H1 (cell line): Measurements from ENCODE around the gene DRGX. TPM values are rescaled to one million over a fixed set of nuclear protein-coding genes. Genes with fewer than 3 reads are reported as not detected.

Experiments
- CTCF ChIA-PET: fragments of 300-600 bp; sonication (Branson Sonifier 250); formaldehyde crosslinking; loops from one replicate; lab custom pipeline; 2021; ENCODE audit not compliant: partially characterized antibody; lab: Charles Lee
- POLR2A ChIA-PET: fragments of 300-600 bp; sonication (Branson Sonifier 250); formaldehyde crosslinking; loops from one replicate; lab custom pipeline; 2021; ENCODE audit warnings: inconsistent platforms; ENCODE audit not compliant: partially characterized antibody; lab: Charles Lee
- DNase-seq, 2 experiments: peaks; one replicate each; pipeline versions ENCODE4 v3.0.0 to v3.0.0-alpha.2; 2010 to 2022; ENCODE audit warnings: low spot score in 2 of 2, low read depth in 1 of 2, mixed read lengths in 1 of 2
- FAIRE-seq: peaks from 2 replicates; lab custom pipeline; 2011; peaks lifted over from hg19 to GRCh38; lab: Jason Lieb, UNC
- H2AFZ ChIP-seq: 2 replicates; pipeline ENCODE4 v1.8.1; 2012; ENCODE audit warnings: low read length, inconsistent platforms
- H2AK5ac ChIP-seq: 2 replicates; pipeline ENCODE4 v1.6.1; 2013; ENCODE audit warnings: low read depth, low read length
- H2BK120ac ChIP-seq: replicated peaks from 2 replicates; pipeline ENCODE3; 2013; ENCODE audit warnings: low read depth, low read length, inconsistent platforms
- H2BK12ac ChIP-seq: 2 replicates; pipeline ENCODE4 v1.6.1; 2013; ENCODE audit warnings: low read depth, low read length
- H2BK15ac ChIP-seq: 2 replicates; pipeline ENCODE4 v1.6.1; 2013; ENCODE audit warnings: low read length
- H2BK20ac ChIP-seq: 2 replicates; pipeline ENCODE4 v1.6.1; 2013; ENCODE audit warnings: low read length
- H2BK5ac ChIP-seq: 2 replicates; pipeline ENCODE4 v1.6.1; 2013; ENCODE audit warnings: low read depth, low read length
- H3K14ac ChIP-seq: 2 replicates; pipeline ENCODE4 v1.6.1; 2013; ENCODE audit warnings: inconsistent platforms; ENCODE audit not compliant: insufficient read length
- H3K18ac ChIP-seq: 2 replicates; pipeline ENCODE4 v1.6.1; 2013; ENCODE audit warnings: low read length; ENCODE audit errors: extremely low read depth
- H3K23ac ChIP-seq: 2 replicates; pipeline ENCODE4 v1.6.1; 2013; ENCODE audit warnings: inconsistent platforms; ENCODE audit not compliant: insufficient read length
- H3K23me2 ChIP-seq: 2 replicates; pipeline ENCODE4 v1.6.1; 2013; ENCODE audit warnings: low read depth, low read length
- H3K27ac ChIP-seq: 2 replicates; pipeline ENCODE4 v1.6.1; 2011; ENCODE audit warnings: low read depth, low read length, inconsistent platforms
- H3K27me3 ChIP-seq, 4 experiments: replicated peaks in 1 of 4; 1 replicate in 1 of 4; 2 replicates in 3 of 4; pipeline versions ENCODE4 v1.6.1 to v1.8.1; 2011 to 2013; ENCODE audit warnings: low read length in 3 of 4, mild to moderate bottlenecking in 3 of 4, inconsistent platforms in 2 of 4, mixed read lengths in 2 of 4, moderate library complexity in 1 of 4; ENCODE audit not compliant: control insufficient read depth in 3 of 4, insufficient read depth in 3 of 4; ENCODE audit errors: extremely low read depth in 1 of 4
- H3K36me3 ChIP-seq, 4 experiments: 2 replicates each; pipeline versions ENCODE4 v1.6.1 to v1.8.1; 2011 to 2013; ENCODE audit warnings: mild to moderate bottlenecking in 4 of 4, low read length in 3 of 4, moderate library complexity in 2 of 4, control low read depth in 1 of 4, inconsistent platforms in 1 of 4; ENCODE audit not compliant: insufficient read depth in 4 of 4, control insufficient read depth in 2 of 4
- H3K4ac ChIP-seq: replicated peaks from 2 replicates; pipeline ENCODE3; 2013; ENCODE audit warnings: low read length, low read depth, mixed read lengths, inconsistent platforms; ENCODE audit not compliant: insufficient read length
- H3K4me1 ChIP-seq, 4 experiments: replicated peaks in 1 of 4; 1 replicate in 1 of 4; 2 replicates in 3 of 4; pipeline versions ENCODE4 v1.6.1 to v1.8.1; 2011 to 2013; ENCODE audit warnings: low read length in 3 of 4, inconsistent platforms in 2 of 4, mixed read lengths in 1 of 4; ENCODE audit not compliant: insufficient read depth in 4 of 4, control insufficient read depth in 3 of 4
- H3K4me2 ChIP-seq, 2 experiments: 2 replicates each; pipeline versions ENCODE4 v1.6.1 to v1.8.1; 2011 to 2013; ENCODE audit warnings: low read depth in 2 of 2, low read length in 2 of 2, control low read depth in 1 of 2, inconsistent platforms in 1 of 2, mild to moderate bottlenecking in 1 of 2; ENCODE audit not compliant: insufficient read depth in 1 of 2
- H3K4me3 ChIP-seq, 4 experiments: fragments of 200-600, 300-600 bp in 1 of 4; sonication (generic), shearing (Covaris generic), sonication (Bioruptor Twin) in 1 of 4; 2 replicates each; pipeline versions ENCODE4 v1.5.1 to v1.8.1; 2011 to 2016; ENCODE audit warnings: low read length in 4 of 4, low read depth in 3 of 4, control low read depth in 2 of 4, inconsistent platforms in 2 of 4, mild to moderate bottlenecking in 2 of 4, mixed read lengths in 1 of 4, moderate library complexity in 1 of 4; ENCODE audit not compliant: insufficient read depth in 2 of 4; ENCODE audit errors: extremely low read depth in 1 of 4
- H3K56ac ChIP-seq: replicated peaks from 2 replicates; pipeline ENCODE3; 2013; ENCODE audit warnings: low read depth, mild to moderate bottlenecking, mixed read lengths, low read length, inconsistent platforms; ENCODE audit not compliant: insufficient read length
- H3K79me1 ChIP-seq: 2 replicates; pipeline ENCODE4 v1.6.1; 2013; ENCODE audit warnings: low read depth, low read length, control low read depth
- H3K79me2 ChIP-seq, 2 experiments: 2 replicates each; pipeline versions ENCODE4 v1.6.1 to v1.8.1; 2012 to 2013; ENCODE audit warnings: low read length in 2 of 2, mild to moderate bottlenecking in 2 of 2, inconsistent platforms in 1 of 2; ENCODE audit not compliant: insufficient read depth in 2 of 2, control insufficient read depth in 1 of 2
- H3K9ac ChIP-seq, 4 experiments: replicated peaks in 1 of 4; 1 replicate in 1 of 4; 2 replicates in 3 of 4; pipeline versions ENCODE4 v1.6.1 to v1.8.1; 2011 to 2013; ENCODE audit warnings: low read depth in 3 of 4, low read length in 3 of 4, control low read depth in 2 of 4, mild to moderate bottlenecking in 2 of 4, moderate library complexity in 2 of 4, inconsistent platforms in 1 of 4; ENCODE audit errors: extremely low read depth in 1 of 4
- H3K9me3 ChIP-seq, 2 experiments: 2 replicates each; pipeline versions ENCODE4 v1.6.1 to v1.8.1; 2012 to 2013; ENCODE audit warnings: mild to moderate bottlenecking in 2 of 2, moderate library complexity in 2 of 2, control low read depth in 1 of 2, inconsistent platforms in 1 of 2, low read depth in 1 of 2, low read length in 1 of 2, mixed read lengths in 1 of 2; ENCODE audit not compliant: insufficient read depth in 2 of 2
- H4K20me1 ChIP-seq, 2 experiments: replicated peaks in 1 of 2; 2 replicates each; pipeline versions ENCODE3 to v1.8.1; 2011 to 2013; ENCODE audit warnings: inconsistent platforms in 2 of 2, low read length in 2 of 2, mild to moderate bottlenecking in 1 of 2; ENCODE audit not compliant: insufficient read depth in 2 of 2, control insufficient read depth in 1 of 2
- H4K5ac ChIP-seq: 2 replicates; pipeline ENCODE4 v1.6.1; 2013; ENCODE audit warnings: low read length, low read depth, mixed read lengths, inconsistent platforms; ENCODE audit not compliant: insufficient read length
- H4K8ac ChIP-seq: 2 replicates; pipeline ENCODE4 v1.8.0; 2013; ENCODE audit warnings: mild to moderate bottlenecking, moderate library complexity, low read length, inconsistent platforms; ENCODE audit not compliant: insufficient read depth; ENCODE audit errors: extremely low read depth
- H4K91ac ChIP-seq: replicated peaks from 2 replicates; pipeline ENCODE3; 2013; ENCODE audit warnings: low read length, mixed read lengths, inconsistent platforms; ENCODE audit not compliant: insufficient read length
- CEBPB ChIP-seq: IDR thresholded peaks from 2 replicates; pipeline ENCODE4 v1.6.1; 2012; ENCODE audit warnings: low read depth, low read length
- CHD2 ChIP-seq: IDR thresholded peaks from 2 replicates; pipeline ENCODE4 v1.6.1; 2012; ENCODE audit warnings: low read length, improper control_type of control experiment
- TAF7 ChIP-seq: optimal IDR thresholded peaks from 2 replicates; pipeline ENCODE3; 2011; ENCODE audit warnings: low read depth, mild to moderate bottlenecking, inconsistent platforms, low read length, moderate library complexity, borderline replicate concordance
- WGBS, 2 experiments: shearing (Covaris generic) in 1 of 2; methylation state at CpG; one replicate each; pipeline versions ENCODE4 v1.1.6 to v1.1.7; 2013 to 2015; ENCODE audit warnings: low lambda C conversion rate in 2 of 2, mixed read lengths in 2 of 2, inconsistent platforms in 1 of 2, low coverage in 1 of 2, missing lambda C conversion rate in 1 of 2; ENCODE audit not compliant: insufficient replicate concordance in 2 of 2, insufficient coverage in 1 of 2, insufficient read length in 1 of 2; ENCODE audit errors: extremely low coverage in 1 of 2, missing lambda C conversion rate in 1 of 2; 5-methylcytosine and 5-hydroxymethylcytosine counted together
- polyA plus RNA-seq, 7 experiments: library from polyadenylated mRNA; depleted of rRNA in 3 of 7; stranded (reverse) in 5 of 7; unstranded in 2 of 7; fragments of >200 nt in 5 of 7; fragments of 200-250 nt in 2 of 7; gene quantifications; 1 replicate in 5 of 7; 2 replicates in 1 of 7; 4 replicates in 1 of 7; pipeline versions ENCODE4 v1.2.1 to v1.2.3, GENCODE V29; 2011 to 2013; ENCODE audit warnings: missing spikeins in 2 of 7, mixed read lengths in 2 of 7
- total RNA-seq: library from RNA; stranded (reverse); fragmentation: NEBNext Ultra II Directional; extraction: Animal tissue kit (Norgen Biotek cat#: 25700); gene quantifications from 2 replicates; pipeline ENCODE4 v1.2.1, GENCODE V29; 2021
- TF ChIP-seq, protein P1 (sequence below): IDR thresholded peaks from 2 replicates; pipeline ENCODE4 v1.6.1; 2012; ENCODE audit warnings: low read length, inconsistent platforms
- TF ChIP-seq, protein P2 (sequence below): IDR thresholded peaks from 2 replicates; pipeline ENCODE4 v1.6.1; 2012; ENCODE audit warnings: inconsistent platforms

DRGX gene
- total and polyA plus RNA-seq, 2 of the 8 experiments (the other 6 are each of a cell fraction or from before 2014, with no cell fraction given) = not detected

DNA sequence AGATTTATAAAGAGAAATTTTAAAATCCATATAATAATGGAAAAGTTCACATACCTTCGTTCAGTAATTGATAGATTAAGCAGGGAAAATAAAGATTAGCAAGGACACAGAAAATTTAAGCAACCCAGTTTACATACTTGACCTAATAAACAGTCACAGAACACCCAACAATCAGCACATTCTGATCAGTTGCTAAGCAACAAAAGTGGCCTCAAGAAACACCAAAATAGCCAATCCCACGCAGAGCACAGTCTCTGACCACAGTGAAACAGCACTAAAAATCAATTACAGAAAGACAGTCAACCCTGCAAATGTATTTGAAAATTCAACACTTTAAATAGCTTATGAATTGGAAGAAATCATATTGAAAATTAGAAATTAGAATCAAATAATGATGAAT is 39.3 kb upstream of the DRGX start:
- no peak overlapping the region for H2AK5ac ChIP-seq
- H3K23me2 ChIP-seq = no peaks in the 10 kb centered on the region
- H2BK5ac ChIP-seq = no peak overlapping the region
- H3K79me1 ChIP-seq = no peaks in the 10 kb centered on the region
- H3K36me3 ChIP-seq = no peaks in the 10 kb centered on the region
- ChIA-PET CTCF (interaction anchor here (0.7 to 2.8 kb wide), 3 partner anchors 27 to 77 kb away, joined by 3 to 9 read pairs (median 3); no protein-coding TSS in a partner anchor), POLR2A (no interaction called here)
- no peaks in the 10 kb centered on the region for H4K20me1 ChIP-seq
- no peak overlapping the region for H3K27ac ChIP-seq
- no peaks in the 10 kb centered on the region for H3K4me1 ChIP-seq
- H2AFZ ChIP-seq = no peak overlapping the region
- no peaks in the 10 kb centered on the region for H3K27me3 ChIP-seq
- H2BK120ac ChIP-seq = no peak overlapping the region
- H3K14ac ChIP-seq = no peak overlapping the region
- DNase-seq (no peak), FAIRE-seq (no peak)
- WGBS, 2 experiments = 92% methylated on average over 2 of the region's 2 CpGs; no CpG with 5 or more reads in 1 of the 2 experiments
- H3K9ac ChIP-seq = no peak overlapping the region
- no peak overlapping the region for H2BK15ac ChIP-seq
- no peak overlapping the region for H2BK12ac ChIP-seq
- H3K9me3 ChIP-seq = no peaks in the 10 kb centered on the region
- H3K79me2 ChIP-seq = no peaks in the 10 kb centered on the region
- no peak overlapping the region for H4K91ac ChIP-seq
- H2BK20ac ChIP-seq = no peak overlapping the region
- no peak overlapping the region for H4K8ac ChIP-seq
- no peak overlapping the region for H3K56ac ChIP-seq
- no peak overlapping the region for H4K5ac ChIP-seq
- no peak overlapping the region for H3K4me3 ChIP-seq
- no peak overlapping the region for H3K4me2 ChIP-seq
- no peak overlapping the region for H3K4ac ChIP-seq
- H3K18ac ChIP-seq = no peak overlapping the region
- no peak overlapping the region for H3K23ac ChIP-seq
- TF ChIP-seq, protein P1, sequence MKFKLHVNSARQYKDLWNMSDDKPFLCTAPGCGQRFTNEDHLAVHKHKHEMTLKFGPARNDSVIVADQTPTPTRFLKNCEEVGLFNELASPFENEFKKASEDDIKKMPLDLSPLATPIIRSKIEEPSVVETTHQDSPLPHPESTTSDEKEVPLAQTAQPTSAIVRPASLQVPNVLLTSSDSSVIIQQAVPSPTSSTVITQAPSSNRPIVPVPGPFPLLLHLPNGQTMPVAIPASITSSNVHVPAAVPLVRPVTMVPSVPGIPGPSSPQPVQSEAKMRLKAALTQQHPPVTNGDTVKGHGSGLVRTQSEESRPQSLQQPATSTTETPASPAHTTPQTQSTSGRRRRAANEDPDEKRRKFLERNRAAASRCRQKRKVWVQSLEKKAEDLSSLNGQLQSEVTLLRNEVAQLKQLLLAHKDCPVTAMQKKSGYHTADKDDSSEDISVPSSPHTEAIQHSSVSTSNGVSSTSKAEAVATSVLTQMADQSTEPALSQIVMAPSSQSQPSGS = no peak
- TF ChIP-seq TAF7 (no peak), CEBPB (no peak), CHD2 (no peak)
- TF ChIP-seq, protein P2, sequence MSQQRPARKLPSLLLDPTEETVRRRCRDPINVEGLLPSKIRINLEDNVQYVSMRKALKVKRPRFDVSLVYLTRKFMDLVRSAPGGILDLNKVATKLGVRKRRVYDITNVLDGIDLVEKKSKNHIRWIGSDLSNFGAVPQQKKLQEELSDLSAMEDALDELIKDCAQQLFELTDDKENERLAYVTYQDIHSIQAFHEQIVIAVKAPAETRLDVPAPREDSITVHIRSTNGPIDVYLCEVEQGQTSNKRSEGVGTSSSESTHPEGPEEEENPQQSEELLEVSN = no peak
